ENCODE results near the gene GMNN.

Gene GMNN

DNA sequence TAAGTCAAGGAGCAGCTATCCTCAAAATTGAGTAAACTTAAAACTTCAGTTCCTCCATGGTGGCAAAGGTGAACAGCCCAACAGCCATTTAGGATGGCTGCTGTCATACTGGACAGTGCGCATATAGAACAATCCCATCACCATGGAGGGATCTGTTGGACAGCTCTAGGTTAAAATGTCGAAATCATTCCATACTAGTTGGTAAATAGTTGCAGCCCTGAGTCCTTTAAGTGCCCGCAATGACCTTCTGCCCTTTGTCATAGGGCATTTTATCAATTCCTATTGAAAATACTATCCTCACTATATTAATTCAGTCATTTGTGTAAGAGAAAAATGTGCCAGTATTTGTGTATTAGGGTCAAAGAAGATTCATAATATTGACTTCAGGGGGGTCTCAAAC lies 32.8 kb downstream of the GMNN start:
- H3K4me3 ChIP-seq: no peak overlapping the region
- H3K27ac ChIP-seq: no peak overlapping the region
- DNase-seq (ENCODE audit: low read depth, low spot score): no peak
- H3K9me3 ChIP-seq (ENCODE audit: low read depth, low read length): no peaks in the 10 kb centered on the region
- TF ChIP-seq EZH2 (IDR thresholded peaks at IDR 0.05) (no peak), FOXP2 (optimal IDR thresholded peaks at IDR 0.05; ENCODE audit: control extremely low read depth, extremely low read length, insufficient read depth) (no peak), POLR2AphosphoS5 (IDR thresholded peaks at IDR 0.05; ENCODE audit: borderline replicate concordance, low read depth, low read length) (no peak)
- no peak overlapping the region for H3K9ac ChIP-seq (ENCODE audit: insufficient read length)
- H3K36me3 ChIP-seq (ENCODE audit: insufficient read depth, low read length): no peaks in the 10 kb centered on the region

DNA sequence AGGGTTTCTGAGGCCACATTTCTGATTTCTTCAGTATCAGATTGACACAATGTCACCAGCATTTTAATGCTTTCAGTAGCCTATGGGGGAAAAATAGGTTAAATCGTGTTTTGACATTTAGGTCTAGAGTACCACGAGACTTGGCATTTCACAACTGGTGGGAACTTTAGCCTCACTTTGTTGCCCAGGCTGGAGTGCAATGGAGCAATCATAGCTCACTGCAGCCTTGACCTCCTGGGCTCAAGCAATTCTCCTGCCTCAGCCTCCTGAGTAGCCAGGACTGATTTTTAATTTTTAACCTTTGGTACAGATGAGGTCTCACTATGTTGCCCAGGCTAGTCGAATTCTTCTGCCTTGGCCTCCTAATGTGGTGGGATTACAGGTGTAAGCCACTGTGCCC lies 35.0 kb downstream of the GMNN start:
- TF ChIP-seq EZH2 (IDR thresholded peaks at IDR 0.05) (no peak), POLR2AphosphoS5 (IDR thresholded peaks at IDR 0.05; ENCODE audit: borderline replicate concordance, low read depth, low read length) (no peak), FOXP2 (optimal IDR thresholded peaks at IDR 0.05; ENCODE audit: control extremely low read depth, extremely low read length, insufficient read depth) (no peak)
- Histone ChIP-seq H3K9ac (ENCODE audit: insufficient read length) (no peak overlapping the region), H3K36me3 (ENCODE audit: insufficient read depth, low read length) (no peaks in the 10 kb centered on the region), H3K27ac (no peak overlapping the region), H3K4me3 (no peak overlapping the region), H3K9me3 (ENCODE audit: low read depth, low read length) (no peaks in the 10 kb centered on the region)
- DNase-seq (ENCODE audit: low read depth, low spot score): no peak

DNA sequence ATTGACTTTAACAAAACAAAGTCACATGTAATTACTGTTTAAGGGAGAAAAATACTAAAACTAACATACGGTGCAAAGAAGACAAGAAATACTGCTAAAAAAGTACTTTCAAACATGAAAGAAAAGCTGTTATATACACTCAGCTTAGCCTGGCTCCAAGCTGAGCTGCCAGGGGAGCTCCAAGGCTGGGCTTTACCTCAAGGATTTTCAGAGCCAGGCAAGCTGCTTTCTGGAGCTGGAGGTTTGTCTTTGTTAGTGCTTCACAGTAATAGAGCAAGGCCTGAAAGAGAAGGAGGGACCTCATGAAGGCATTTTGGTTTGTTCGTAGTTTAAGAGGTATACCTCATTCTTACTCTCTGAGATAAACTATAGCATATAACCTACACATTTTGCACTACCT lies 43.6 kb downstream of the GMNN start:
- no peaks in the 10 kb centered on the region for H3K36me3 ChIP-seq (ENCODE audit: insufficient read depth, low read length)
- H3K9ac ChIP-seq (ENCODE audit: insufficient read length): no peak overlapping the region
- no peaks in the 10 kb centered on the region for H3K9me3 ChIP-seq (ENCODE audit: low read depth, low read length)
- no peak overlapping the region for H3K4me3 ChIP-seq
- no peak for DNase-seq (ENCODE audit: low read depth, low spot score)
- TF ChIP-seq FOXP2 (optimal IDR thresholded peaks at IDR 0.05; ENCODE audit: control extremely low read depth, extremely low read length, insufficient read depth): no peak
- TF ChIP-seq POLR2AphosphoS5 (IDR thresholded peaks at IDR 0.05; ENCODE audit: borderline replicate concordance, low read depth, low read length): no peak
- TF ChIP-seq EZH2 (IDR thresholded peaks at IDR 0.05): no peak
- H3K27ac ChIP-seq: no peak overlapping the region

DNA sequence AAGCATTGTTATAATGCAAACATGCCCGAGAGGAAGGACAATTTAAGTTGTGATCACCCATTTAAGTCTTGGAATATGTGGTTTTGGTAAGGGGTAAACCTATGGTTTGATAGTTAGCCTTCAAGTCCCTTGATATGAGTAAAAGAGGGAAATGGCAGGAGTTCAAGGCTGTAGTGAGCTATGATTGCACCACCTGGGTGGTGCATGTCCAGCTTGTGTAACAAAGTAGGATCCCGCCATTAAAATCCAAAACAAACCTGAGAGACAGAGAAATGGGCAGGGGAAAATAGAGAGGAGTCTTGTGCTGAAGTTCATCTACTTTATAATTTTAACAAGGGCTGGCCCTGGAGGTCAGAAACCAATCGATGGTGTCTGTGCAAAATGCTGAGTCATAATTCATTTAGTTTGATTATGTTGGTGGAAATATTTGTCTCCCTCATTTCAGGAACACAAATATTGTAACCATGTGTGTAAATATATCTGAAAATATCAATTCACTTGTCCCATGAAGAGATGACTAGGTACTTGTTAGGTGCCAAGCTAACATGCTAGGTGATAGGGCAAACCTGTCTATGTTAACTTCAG lies 47.2 kb downstream of the GMNN start:
- TF ChIP-seq EZH2 (IDR thresholded peaks at IDR 0.05) (no peak), POLR2AphosphoS5 (IDR thresholded peaks at IDR 0.05; ENCODE audit: borderline replicate concordance, low read depth, low read length) (no peak), FOXP2 (optimal IDR thresholded peaks at IDR 0.05; ENCODE audit: control extremely low read depth, extremely low read length, insufficient read depth) (no peak)
- no peaks in the 10 kb centered on the region for H3K9me3 ChIP-seq (ENCODE audit: low read depth, low read length)
- no peak overlapping the region for H3K27ac ChIP-seq
- H3K36me3 ChIP-seq (ENCODE audit: insufficient read depth, low read length): no peaks in the 10 kb centered on the region
- DNase-seq (ENCODE audit: low read depth, low spot score): no peak
- H3K9ac ChIP-seq (ENCODE audit: insufficient read length): no peak overlapping the region
- no peak overlapping the region for H3K4me3 ChIP-seq

DNA sequence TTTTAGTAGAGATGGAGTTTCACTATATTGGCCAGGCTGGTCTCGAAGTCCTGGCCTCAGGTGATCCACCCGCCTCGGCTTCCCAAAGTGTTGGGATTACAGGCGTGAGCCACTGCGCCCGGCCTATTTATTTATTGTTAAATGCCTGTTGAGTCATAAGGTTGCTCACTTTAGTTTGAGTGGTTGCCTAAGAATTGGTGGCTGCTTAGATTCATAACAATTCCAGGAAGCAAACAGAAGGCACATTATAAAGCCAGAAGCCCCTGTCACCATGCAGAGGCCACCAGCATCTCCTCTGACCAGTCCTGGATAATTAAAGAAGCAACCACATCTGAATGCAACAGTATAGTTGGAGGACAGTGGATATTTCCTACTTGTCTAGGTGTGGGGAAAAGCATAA lies 48.0 kb downstream of the GMNN start:
- Histone ChIP-seq H3K36me3 (ENCODE audit: insufficient read depth, low read length) (no peaks in the 10 kb centered on the region), H3K27ac (no peak overlapping the region), H3K9ac (ENCODE audit: insufficient read length) (no peak overlapping the region), H3K4me3 (no peak overlapping the region), H3K9me3 (ENCODE audit: low read depth, low read length) (no peaks in the 10 kb centered on the region)
- TF ChIP-seq EZH2 (IDR thresholded peaks at IDR 0.05): no peak
- no peak for TF ChIP-seq POLR2AphosphoS5 (IDR thresholded peaks at IDR 0.05; ENCODE audit: borderline replicate concordance, low read depth, low read length)
- TF ChIP-seq FOXP2 (optimal IDR thresholded peaks at IDR 0.05; ENCODE audit: control extremely low read depth, extremely low read length, insufficient read depth): no peak
- DNase-seq (ENCODE audit: low read depth, low spot score): no peak

DNA sequence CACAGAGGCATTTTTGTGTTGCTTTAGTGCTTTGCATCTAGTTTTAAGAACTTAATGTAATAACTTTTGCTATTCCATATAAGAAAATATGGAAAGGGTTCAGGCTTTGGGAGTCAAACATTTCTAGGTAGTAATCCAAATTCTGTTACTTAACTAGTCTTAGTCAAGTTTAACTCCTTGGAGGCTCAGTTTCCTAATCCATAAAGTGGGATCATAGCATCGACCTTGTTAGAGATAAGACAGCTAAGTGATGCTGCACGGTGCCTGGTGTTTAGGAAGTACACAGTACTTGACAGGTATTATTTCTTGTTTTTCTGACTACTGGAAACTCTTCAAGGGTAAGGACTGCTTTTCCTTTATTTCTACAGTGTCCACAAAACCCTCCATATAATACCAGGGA lies 48.4 kb downstream of the GMNN start:
- no peak for TF ChIP-seq FOXP2 (optimal IDR thresholded peaks at IDR 0.05; ENCODE audit: control extremely low read depth, extremely low read length, insufficient read depth)
- no peak for TF ChIP-seq EZH2 (IDR thresholded peaks at IDR 0.05)
- no peak for TF ChIP-seq POLR2AphosphoS5 (IDR thresholded peaks at IDR 0.05; ENCODE audit: borderline replicate concordance, low read depth, low read length)
- Histone ChIP-seq H3K27ac (no peak overlapping the region), H3K36me3 (ENCODE audit: insufficient read depth, low read length) (no peaks in the 10 kb centered on the region), H3K4me3 (no peak overlapping the region), H3K9ac (ENCODE audit: insufficient read length) (no peak overlapping the region), H3K9me3 (ENCODE audit: low read depth, low read length) (no peaks in the 10 kb centered on the region)
- no peak for DNase-seq (ENCODE audit: low read depth, low spot score)

DNA sequence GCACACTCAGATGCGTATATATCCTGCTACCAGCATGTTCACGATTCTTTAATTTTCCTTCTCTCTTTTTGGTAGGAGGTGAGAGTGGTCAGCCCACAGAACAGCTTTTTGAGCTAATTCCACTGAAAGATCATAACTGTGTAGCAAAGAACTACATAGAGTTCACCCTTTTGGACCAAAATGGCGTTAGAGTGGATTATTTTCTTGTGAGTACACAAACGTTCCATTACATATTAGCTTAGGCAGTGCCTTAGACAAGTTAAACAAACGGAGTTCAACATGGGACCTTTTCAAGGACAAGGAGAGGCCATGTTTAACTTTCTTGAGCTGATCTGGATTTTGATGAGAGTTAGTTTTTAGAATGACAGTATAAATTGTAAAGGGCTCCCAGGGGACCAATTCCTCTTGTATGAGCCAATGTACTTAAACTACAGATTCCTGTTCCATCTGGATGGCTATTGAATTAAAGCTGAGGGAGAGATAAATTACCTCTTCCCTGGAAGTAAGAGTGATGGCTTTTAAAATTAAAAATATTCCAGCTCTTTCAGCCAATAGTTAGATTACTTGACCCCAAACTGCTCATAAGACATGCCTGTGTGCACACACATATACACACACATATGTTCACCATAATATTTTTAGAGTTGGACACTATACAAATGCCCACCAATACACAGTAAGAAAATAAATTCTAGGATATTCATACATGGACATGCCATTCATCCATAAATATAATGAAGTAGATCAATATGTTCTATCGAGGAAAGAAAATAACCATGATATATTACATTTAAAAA lies 49.6 kb downstream of the GMNN start:
- no peak overlapping the region for H3K9ac ChIP-seq (ENCODE audit: insufficient read length)
- no peaks in the 10 kb centered on the region for H3K9me3 ChIP-seq (ENCODE audit: low read depth, low read length)
- no peaks in the 10 kb centered on the region for H3K36me3 ChIP-seq (ENCODE audit: insufficient read depth, low read length)
- TF ChIP-seq EZH2 (IDR thresholded peaks at IDR 0.05) (no peak), POLR2AphosphoS5 (IDR thresholded peaks at IDR 0.05; ENCODE audit: borderline replicate concordance, low read depth, low read length) (no peak), FOXP2 (optimal IDR thresholded peaks at IDR 0.05; ENCODE audit: control extremely low read depth, extremely low read length, insufficient read depth) (no peak)
- H3K27ac ChIP-seq: no peak overlapping the region
- H3K4me3 ChIP-seq: no peak overlapping the region
- DNase-seq (ENCODE audit: low read depth, low spot score): no peak

DNA sequence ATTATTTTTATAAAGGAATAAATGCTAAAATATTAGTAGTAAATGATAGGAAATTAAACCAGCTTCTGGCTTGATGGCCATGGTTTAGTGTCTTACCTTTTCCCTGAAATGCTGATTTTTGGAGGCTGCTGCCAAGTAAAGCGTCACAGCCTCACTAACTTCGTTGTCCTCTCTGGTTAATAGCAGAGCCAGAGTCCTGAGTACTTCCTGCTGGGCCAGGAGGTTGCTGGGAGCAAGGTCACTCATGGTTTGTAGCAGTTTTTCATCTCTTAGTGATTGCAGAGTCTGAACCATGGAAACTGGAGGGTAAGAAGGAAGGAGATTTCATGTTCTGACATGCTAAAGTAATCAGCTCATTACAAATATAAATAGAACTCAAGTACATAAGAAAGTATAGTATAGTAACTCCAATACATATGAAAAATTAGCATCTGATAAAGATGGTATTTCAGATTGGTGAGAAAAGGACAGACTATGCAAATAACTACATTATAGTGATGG lies 50.4 kb downstream of the GMNN start:
- Histone ChIP-seq H3K9ac (ENCODE audit: insufficient read length) (no peak overlapping the region), H3K9me3 (ENCODE audit: low read depth, low read length) (no peaks in the 10 kb centered on the region), H3K27ac (no peak overlapping the region), H3K4me3 (no peak overlapping the region), H3K36me3 (ENCODE audit: insufficient read depth, low read length) (no peaks in the 10 kb centered on the region)
- no peak for TF ChIP-seq POLR2AphosphoS5 (IDR thresholded peaks at IDR 0.05; ENCODE audit: borderline replicate concordance, low read depth, low read length)
- TF ChIP-seq FOXP2 (optimal IDR thresholded peaks at IDR 0.05; ENCODE audit: control extremely low read depth, extremely low read length, insufficient read depth): no peak
- DNase-seq (ENCODE audit: low read depth, low spot score): no peak

Data from SK-N-MC (cell line).